Stomach (tissue), 4 donors: Measurements from ENCODE around the gene NEAT1.

Experiments
- CTCF ChIP-seq, 7 experiments: fragments of 450-650 bp in 4 of 7; fragments of 200-600 bp in 3 of 7; sonication (generic) in 3 of 7; IDR thresholded peaks; one replicate each; pipeline ENCODE4 v1.5.1; 2016 to 2019; ENCODE audit warnings: antibody characterized with exemption in 7 of 7, control low read depth in 2 of 7, mild to moderate bottlenecking in 1 of 7
- POLR2A ChIP-seq, 4 donors: fragments of 450-650 bp; IDR thresholded peaks; one replicate each; pipeline ENCODE4 v1.6.1; 2016; ENCODE audit warnings: antibody characterized with exemption in 4 of 4, control low read depth in 2 of 4, mild to moderate bottlenecking in 1 of 4, moderate library complexity in 1 of 4
- POLR2AphosphoS5 ChIP-seq, 3 donors: sonication (generic); formaldehyde crosslinking; IDR thresholded peaks; one replicate each; pipeline ENCODE4 v1.6.1; 2016; ENCODE audit warnings: antibody characterized with exemption in 3 of 3

- TF ChIP-seq POLR2A (IDR thresholded peaks at IDR 0.05): no peak
- no peak for TF ChIP-seq CTCF (IDR thresholded peaks at IDR 0.05)
- TF ChIP-seq POLR2AphosphoS5 (IDR thresholded peaks at IDR 0.05): no peak
These were observed 44.2 kb upstream of the NEAT1 start for GRCh38 chr11:65378208-65378927.
